HG03196 (cell line): ENCODE results near the gene FRS3.
"Not testable (repeated sequence)": the region's sequence is repeated elsewhere in the genome, so short reads cannot be mapped to it uniquely, and the experiment has no call there.

Source experiments
- ATAC-seq: cut with Tn5 transposase; IDR thresholded peaks from one replicate; pipeline ENCODE4 v1.9.1; 2021; ENCODE audit not compliant: unreplicated experiment

Gene FRS3, protein sequence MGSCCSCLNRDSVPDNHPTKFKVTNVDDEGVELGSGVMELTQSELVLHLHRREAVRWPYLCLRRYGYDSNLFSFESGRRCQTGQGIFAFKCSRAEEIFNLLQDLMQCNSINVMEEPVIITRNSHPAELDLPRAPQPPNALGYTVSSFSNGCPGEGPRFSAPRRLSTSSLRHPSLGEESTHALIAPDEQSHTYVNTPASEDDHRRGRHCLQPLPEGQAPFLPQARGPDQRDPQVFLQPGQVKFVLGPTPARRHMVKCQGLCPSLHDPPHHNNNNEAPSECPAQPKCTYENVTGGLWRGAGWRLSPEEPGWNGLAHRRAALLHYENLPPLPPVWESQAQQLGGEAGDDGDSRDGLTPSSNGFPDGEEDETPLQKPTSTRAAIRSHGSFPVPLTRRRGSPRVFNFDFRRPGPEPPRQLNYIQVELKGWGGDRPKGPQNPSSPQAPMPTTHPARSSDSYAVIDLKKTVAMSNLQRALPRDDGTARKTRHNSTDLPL

DNA sequence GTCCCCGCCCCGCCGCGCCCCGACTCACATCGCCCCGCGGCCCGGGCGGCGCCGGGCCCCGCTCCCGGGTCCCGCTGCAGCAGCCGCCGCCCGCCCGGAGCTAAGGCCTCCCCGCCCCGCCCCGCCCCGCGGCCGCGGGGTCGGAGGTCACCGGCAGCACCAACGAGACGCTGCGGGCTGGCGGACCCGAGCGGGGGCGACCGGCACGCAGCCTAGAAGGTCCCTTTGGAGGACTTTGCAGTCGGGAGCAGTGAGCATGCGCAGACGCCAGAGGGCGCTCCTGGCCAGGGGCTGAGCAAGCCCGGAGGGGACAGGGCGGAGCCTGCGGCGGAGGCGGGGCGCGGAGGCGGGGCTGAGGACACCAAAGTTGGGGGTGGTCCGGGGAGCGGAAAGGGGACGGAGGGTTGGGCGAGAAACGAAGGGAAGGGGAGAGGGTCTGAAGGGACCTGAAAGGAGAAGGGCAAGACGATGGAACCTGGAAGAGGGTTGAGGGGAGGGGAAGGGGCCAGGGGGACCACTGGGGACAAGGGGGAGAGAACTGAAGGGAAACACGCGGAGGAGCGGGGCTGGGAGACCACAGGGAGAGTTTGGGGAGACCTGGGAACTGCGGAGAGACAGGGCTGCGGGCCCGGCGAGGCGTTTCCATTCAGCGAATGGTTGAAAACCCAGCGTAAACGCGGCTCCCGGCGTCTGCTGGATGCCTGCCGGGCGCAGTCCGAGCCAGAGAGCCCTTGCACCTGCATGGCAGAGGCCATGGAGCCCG lies at the start of gene FRS3:
Gene FRS3 (minus strand): TSS at position 113 of the 763 bp plus-strand sequence. CDS start 2,913 bp downstream, outside the sequence.
- peak; percentile 92 for ATAC-seq

DNA sequence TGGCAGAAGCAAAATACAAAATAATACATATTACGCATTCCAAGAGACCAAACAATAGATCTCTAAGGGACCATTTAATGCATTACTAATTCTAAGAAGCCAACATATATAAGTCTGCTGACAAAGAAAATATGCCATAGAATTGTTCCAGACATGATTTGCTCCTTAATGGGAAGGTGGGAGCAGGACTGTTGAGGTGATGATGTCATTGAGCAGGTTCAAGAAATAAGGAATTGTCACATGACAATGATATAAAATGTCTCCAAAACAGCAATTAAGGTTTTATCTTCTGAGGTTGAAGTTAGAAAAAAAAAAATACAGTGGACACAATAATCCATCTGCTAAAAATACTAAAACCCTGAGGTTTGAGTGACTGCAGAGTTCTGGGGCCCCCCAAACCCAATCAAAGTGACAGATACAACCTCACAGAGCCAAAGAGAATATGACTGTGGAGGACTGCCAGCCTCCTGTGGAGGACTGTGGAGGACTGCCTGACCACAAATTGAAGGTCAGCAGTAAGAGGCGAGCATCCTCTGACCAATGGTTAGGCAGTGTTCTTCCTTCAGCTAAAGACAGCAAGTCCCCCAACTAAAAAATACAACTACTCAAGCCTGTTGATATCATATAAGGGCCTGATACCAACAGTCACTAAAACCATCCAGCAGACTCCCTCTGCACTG lies 46.8 kb upstream of the FRS3 start:
- ATAC-seq = no peak

DNA sequence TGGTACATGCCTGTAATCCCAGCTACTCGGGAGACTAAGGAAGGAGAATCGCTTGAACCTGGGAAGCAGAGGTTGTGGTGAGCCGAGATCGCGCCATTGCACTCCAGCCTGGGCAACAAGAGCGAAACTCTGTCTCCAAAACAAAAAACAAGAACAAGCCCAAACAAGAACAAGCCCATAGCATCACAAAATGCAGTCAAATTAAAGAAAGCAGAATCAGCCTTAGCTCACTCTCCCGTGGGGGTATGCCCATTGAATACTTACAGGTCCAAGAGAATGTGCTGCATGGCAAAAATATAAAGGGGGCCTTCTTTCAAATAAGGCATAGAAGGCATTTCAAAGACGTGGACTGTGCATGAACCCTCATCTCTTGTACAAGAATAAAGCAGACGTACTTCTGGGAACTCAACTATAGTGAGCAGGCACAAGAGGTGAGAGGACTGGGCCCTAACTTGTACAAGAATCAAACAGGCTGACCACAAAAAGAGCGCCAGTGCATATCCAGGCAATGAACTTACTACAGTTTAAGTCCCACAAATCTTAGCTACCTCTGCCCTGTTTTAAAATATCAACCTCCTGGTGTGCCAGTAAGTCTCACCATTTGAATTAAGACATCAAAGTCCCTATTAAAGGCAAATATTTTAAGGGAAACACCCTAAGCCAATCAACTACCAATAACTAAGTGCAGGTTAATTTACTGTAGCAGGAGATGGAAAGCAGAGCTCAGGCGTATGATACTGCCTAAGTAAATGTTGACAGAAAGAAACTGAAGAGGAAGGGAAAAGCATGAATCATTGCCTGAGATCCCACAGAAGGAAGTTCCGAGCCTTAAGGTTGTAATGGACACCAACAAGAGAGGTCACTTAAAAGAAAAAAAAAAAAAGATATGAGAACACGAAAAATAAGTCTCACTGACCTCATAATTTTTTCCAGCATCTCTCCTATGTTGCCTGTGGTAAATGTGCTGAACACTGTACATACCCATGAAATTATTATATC lies 45.2 kb upstream of the FRS3 start:
- no peak for ATAC-seq

DNA sequence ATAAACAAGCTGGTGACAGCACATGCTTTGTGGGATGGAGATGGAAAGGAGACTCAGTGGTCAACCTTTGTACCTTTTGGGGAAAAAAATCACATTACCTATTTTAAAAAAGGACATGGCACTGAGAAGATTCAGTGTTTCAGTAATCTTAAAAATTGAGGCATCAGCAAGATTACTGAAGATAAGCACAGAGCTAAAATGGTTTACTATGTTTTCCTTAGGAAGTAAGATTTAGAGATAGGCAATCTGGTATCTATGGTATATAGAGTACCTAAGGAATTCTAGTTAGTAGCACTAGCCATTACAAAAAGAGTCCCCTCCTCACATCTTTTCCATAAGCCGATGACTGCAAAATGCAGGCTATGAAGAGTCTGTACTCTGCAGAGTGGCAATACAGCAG lies 43.5 kb upstream of the FRS3 start:
- no peak for ATAC-seq

DNA sequence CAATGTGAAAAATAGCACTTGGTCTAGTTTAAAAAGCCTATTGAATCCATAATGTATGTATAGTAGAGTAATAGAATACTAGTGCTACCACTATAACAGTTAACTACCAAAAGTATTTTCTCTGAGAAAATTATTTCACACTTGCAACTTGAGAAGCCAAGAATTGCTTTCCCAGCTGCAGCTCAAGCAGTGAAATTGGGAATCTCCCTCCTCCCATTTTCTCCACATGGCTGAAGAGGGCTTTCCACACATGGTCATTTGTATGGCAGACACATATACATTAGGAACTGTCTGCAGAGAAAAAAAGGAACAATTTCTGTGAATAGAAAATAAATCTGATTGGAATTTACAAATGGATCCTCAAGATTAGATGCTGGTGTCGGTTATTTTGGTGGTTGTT lies 42.3 kb upstream of the FRS3 start:
- ATAC-seq = no peak

DNA sequence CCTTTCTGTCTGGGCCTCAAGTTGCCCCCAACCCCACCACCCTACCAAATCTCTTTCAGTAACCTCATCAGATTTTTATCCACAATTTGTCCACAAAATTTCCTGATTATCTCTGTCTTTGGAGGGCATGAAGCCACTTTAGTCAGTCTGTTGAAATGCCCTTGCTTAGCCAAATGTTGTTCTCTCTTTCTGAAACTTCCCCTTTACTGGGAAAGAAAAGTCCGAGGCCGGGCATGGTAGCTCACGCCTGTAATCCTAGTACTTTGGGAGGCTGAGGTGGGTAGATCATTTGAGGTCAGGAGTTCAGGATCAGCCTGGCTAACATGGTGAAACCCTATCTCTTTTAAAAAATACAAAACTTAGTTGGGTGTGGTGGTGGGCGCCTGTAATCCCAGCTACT lies 41.6 kb upstream of the FRS3 start:
- ATAC-seq = no peak

DNA sequence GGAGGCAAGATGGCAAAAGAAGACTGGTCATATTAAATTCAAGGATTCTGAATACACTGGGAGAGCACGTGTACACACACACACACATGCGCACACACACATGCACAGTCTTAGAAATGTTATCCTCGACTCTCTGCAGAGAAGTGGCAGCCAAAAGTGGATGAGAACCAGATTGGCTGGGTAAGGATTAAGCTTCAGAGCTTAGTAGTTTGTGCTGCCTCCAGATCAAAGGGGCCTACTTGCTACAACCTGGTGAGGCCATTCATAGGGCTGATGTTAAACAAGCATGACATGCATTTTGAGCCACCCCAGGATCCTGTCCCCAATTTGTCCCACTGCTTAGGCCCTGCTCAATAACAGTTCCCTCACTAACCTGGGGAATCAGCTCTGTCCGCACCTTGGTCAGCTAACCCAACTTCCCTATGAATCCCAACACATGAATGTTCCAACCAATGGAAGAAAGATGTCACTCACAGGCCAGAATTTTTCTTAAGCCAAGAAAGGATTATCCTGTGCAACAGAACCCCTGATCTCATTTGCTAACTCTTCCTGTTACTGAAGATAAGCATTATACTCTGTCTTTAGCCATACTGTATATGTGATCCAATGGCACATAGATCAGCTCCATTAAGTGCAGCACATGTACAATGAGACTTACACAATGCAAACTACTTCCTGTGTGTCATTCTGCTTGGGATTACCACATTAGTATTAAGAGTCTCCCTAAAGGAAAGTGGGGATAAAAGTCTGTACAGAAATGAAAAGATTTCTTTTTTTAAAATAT lies 38.8 kb upstream of the FRS3 start:
- ATAC-seq = no peak

DNA sequence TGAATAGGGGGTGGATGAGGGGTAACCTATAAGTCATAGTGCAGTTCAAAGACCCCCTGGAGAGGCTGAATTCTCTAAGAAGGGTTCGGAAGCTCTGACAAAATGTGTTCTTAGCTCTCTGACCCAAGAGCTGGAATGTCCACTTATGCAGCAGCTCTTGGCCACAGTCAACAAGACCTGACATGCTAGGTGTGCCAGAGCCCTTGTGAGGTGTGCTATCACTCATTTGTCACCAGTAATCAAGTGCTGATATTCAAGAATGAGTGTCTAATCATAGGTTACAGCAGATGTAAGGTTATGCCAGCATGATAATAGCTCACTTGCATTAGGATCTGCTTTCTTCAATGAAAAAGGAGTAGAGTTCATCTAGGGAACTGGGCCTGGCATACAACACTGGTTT lies 35.9 kb upstream of the FRS3 start:
- ATAC-seq = no peak

DNA sequence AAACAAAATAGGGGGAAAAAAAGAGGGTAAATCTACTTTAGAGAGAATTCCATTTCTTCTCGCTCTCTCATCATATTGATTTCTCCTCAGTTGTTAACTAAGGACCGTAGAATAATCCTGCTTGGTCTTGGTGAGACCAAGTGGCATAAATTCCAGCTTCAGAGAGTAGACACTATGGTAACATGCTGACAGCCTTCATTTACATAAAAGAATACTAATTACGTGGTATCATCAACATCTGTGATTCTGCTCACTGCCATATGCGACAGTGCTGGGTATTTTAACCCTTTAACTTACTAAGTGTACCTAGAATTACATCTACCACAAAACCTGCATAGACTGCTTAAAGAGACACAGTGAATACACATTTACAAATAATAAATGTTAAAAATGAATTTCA lies 34.9 kb upstream of the FRS3 start:
- no peak for ATAC-seq

DNA sequence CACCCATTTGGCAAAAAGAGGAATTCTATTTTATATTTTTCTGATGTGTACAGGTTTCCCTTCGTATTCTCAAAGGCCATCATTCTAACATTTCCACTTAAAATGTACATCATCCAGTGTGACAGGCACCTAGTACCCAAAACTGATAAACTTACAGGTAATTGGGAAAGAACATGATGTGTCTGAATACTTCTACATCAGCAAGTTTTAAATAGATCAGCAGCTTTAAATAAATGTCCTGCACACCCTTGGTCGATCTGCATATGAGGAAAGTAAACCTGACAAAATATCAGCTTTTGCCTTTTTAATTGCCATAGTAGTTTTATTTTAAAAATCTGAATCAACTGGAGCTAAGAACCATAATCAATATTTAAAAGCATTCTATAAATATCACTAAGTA lies 34.3 kb upstream of the FRS3 start:
- no peak for ATAC-seq

DNA sequence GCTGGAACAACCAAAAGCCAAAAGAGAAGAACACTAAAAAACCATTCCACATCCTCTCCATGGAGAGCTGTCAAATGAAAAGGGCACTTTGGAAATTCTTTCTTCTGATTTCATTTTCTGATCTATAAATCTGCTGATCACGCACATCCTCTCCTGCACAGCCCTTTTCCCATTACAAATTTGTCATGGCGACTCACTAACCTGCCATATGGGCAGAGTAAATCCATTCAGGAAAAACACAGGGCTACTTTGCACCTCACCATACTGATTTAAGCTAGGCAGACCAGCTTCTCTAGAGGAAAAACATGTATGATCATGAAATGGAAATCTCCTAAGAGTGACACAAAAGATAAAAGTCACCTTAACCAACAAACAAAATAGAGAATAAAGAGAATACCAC lies 33.8 kb upstream of the FRS3 start:
- no peak for ATAC-seq

DNA sequence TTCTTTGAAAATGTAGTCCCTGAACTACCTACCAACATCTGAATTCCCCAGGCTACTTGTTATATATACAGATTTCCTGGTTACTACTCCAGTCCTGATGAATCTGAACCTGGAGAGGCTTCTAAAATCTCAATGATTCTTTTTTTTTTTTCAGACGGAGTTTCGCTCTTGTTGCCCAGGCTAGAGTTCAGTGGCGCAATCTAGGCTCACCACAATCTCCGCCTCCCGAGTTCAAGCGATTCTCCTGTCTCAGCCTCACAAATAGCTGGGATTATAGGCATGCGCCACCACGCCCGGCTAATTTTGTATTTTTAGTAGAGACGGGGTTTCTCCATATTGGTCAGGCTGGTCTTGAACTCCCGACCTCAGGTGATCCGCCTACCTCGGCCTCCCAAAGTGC lies 32.2 kb upstream of the FRS3 start:
- ATAC-seq = not testable (repeated sequence)

DNA sequence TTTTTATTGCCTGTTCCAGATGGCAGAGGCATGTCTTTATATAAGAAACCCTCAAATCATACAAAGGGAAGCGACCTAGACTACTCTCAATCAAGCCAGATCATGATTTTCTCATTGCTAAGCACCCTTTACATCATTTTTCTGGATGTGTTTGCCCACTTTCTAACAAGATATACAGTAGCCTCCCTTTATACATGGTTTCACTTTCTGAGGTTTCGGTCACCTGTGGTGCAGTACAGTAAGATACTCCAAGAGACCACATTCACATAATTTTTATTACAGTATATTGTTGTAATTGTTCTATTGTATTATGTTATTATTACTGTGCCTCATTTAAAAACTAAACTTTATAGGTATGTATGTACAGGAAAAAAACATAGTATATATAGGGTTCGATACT lies 31.4 kb upstream of the FRS3 start:
- ATAC-seq = no peak

DNA sequence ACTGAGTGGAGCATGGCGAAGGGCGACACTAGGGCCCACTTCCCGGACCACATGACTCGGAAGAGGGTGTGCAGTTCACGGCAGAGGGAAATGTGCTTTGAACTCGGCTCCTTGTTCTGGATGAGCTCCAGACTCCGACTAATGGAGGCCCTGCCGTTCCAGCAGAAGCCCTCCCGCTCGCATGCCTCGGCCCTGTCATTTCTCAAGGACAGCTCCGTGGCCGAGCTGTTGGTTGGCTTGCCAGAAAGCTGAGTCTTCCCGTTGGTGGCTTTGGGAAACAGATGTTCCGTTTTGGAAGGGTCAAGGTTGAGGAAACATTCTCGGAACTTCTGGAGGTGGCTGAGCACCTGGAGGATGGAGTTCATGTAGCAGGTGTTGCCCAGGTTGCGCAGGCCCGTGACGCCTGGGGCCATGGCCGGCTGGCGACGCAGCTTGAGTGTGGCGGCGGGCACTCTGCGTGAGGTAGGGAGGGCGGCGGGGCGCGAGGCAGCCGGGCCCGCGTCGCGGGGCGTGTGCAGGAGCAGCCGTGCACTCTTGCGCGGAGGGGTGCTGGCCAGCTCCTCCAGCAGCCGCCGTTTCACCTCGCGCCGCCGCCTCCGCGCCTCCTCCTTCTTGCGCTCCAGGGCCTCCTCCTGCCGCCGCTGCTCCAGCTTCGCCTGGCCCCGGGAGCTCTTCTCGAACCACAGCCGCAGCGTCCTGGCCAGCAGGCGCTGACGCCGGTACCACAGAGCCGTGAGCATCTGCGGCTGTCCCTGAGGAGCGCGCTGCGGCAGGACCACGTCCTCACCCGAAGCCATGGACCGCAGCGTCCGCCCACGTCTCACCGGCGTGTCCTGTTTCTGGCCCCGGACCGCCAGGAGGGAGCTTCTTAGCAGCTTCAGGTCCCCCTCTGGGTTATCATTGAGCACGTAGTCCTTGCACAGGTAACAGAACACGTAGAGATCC lies 26.4 kb upstream of the FRS3 start:
- no peak for ATAC-seq

DNA sequence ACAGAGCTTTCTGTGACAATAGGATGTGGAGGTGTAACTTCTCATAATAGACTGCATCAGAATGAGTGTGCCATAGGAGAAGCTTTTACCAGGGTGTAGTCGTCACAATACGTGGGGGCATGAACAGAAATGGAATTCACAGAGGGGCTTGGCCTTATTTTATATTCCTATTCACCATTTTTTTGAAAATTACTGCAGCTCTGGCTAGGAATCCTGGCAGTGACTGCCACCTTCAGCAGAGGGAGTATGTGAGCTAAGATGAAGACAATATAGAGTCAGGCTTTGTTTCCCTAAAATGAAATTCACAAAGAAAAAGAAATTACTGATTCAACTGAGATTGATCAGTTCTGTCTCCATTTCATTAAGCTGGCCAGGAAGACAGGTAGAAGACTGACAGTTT lies 21.7 kb upstream of the FRS3 start:
- ATAC-seq = no peak

DNA sequence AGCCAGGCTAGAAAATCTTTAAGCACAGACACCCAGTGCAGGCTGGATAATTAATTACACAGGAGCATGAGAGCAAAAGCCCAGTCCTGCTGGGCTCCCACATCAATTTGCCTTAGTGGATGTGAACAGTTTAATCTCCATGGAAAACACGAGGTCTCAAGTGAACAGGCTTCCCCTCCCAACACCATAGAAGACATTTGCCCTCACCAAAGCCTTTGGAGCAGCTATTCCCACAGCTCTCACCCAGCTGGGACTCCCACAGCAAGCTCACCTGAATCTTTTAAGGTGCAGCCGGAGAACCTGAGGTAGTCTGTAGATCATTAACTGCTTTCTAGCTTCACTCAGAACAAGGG lies 19.8 kb upstream of the FRS3 start:
- no peak for ATAC-seq

DNA sequence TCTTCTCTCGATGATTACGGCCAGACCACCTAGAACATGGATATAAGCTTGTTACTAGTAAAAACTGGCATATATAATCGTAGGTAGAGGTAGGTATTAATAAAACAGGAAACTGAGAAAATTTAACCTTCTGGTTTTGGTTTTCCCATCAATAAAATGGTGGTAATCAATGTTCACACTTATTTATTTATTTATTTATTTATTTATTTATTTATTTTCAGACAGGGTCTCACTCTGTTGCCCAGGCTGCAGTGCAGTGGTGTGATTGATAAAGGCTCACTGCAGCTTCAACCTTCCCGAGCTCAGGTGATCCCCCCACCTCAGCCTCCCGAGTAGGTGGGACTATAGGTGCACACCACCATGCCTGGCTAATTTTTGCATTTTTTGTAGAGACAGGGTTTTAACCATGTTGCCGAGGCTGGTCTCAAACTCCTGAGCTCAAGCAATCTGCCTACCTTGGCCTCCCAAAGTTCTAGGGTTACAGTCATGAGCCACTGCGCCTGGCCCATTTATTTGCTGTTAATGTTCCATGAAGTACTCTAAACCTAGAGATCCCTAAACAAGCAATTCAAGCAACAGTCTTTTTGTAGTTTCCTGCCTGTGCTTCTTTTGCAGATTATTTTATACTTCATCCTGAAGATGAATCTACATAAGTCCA lies 19.3 kb upstream of the FRS3 start:
- no peak for ATAC-seq

DNA sequence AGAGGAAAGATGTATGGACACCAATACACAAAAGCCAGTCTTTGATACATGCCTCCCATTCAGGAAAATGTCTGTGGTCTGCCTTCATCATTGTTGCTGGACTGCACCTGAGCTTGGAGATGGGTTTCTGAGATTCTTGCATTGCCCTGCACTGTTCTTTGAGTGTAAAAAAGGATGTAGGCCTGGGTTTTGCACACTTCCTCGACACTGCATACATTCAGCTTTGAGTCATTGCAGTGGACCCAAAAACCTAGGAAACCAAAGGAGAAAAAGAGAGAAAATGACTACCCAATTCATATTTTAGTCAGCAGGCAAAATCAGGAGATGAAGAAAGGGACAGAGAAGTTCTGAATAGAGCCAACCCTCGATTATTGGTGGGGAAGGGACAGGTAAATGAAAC lies 16.8 kb upstream of the FRS3 start:
- no peak for ATAC-seq
